Measurements from ENCODE around the gene BMP10. TPM values are rescaled to one million over a fixed set of nuclear protein-coding genes. Genes with fewer than 3 reads are reported as not detected.

BMP10 gene
- total RNA-seq, 1 experiment from 2014 or later: not detected

- no peaks in the 10 kb centered on the region for H3K9me2 ChIP-seq (replicated peaks; ENCODE audit: low read length)
- no peak overlapping the region for H3K4me3 ChIP-seq (ENCODE audit: low read length)
- CTCF ChIA-PET: no interaction called here
- DNase-seq (no peak), ATAC-seq (no peak)
- no peaks in the 10 kb centered on the region for H3K4me1 ChIP-seq (ENCODE audit: insufficient read depth, low read length)
- H4K20me1 ChIP-seq (ENCODE audit: low read length): no peaks in the 10 kb centered on the region
- H3K9me3 ChIP-seq (ENCODE audit: low read length): no peaks in the 10 kb centered on the region
- no peaks in the 10 kb centered on the region for H3F3A ChIP-seq (ENCODE audit: low read length, unreplicated experiment)
- no peak overlapping the region for H3K9ac ChIP-seq (ENCODE audit: low read length)
- POLR2A ChIA-PET (ENCODE audit: unreplicated experiment): no interaction called here
- intact Hi-C loops (cut with micrococcal nuclease): no loop called here
- TF ChIP-seq EZH2phosphoT487 (IDR thresholded peaks at IDR 0.05; ENCODE audit: borderline replicate concordance, low read length): no peak
- H3K36me3 ChIP-seq (ENCODE audit: low read depth, low read length): no peaks in the 10 kb centered on the region
- H3K4me2 ChIP-seq (ENCODE audit: low read length): no peak overlapping the region
- peaks cover 42% of the 10 kb centered on the region for H3K27me3 ChIP-seq (ENCODE audit: low read length)
- H3K27ac ChIP-seq (ENCODE audit: low read length): no peak overlapping the region
- BruUV-seq (replicated peaks): no TSS peak
- no peaks in the 10 kb centered on the region for H3K79me2 ChIP-seq (ENCODE audit: low read length)
- no peak overlapping the region for H2AFZ ChIP-seq (ENCODE audit: low read length)
Measured at GRCh38 chr2:68845043-68845442, 26.2 kb downstream of the BMP10 start.

- Histone ChIP-seq H4K20me1 (ENCODE audit: low read length) (no peaks in the 10 kb centered on the region), H2AFZ (ENCODE audit: low read length) (no peak overlapping the region), H3F3A (ENCODE audit: low read length, unreplicated experiment) (no peaks in the 10 kb centered on the region), H3K27ac (ENCODE audit: low read length) (no peak overlapping the region), H3K36me3 (ENCODE audit: low read depth, low read length) (no peaks in the 10 kb centered on the region), H3K4me2 (ENCODE audit: low read length) (no peak overlapping the region), H3K9ac (ENCODE audit: low read length) (no peak overlapping the region), H3K27me3 (ENCODE audit: low read length) (peaks cover 18% of the 10 kb centered on the region), H3K4me3 (ENCODE audit: low read length) (no peak overlapping the region), H3K9me3 (ENCODE audit: low read length) (no peaks in the 10 kb centered on the region), H3K4me1 (ENCODE audit: insufficient read depth, low read length) (no peaks in the 10 kb centered on the region), H3K9me2 (replicated peaks; ENCODE audit: low read length) (no peaks in the 10 kb centered on the region), H3K79me2 (ENCODE audit: low read length) (no peaks in the 10 kb centered on the region)
- no peak for ATAC-seq
- BruUV-seq (replicated peaks): no TSS peak
- ChIA-PET POLR2A (ENCODE audit: unreplicated experiment) (no interaction called here), CTCF (interaction anchor here (0.5 to 1.5 kb wide), 3 partner anchors 9 to 88 kb away, joined by 3 to 5 read pairs (median 4); no protein-coding TSS in a partner anchor)
- intact Hi-C loops (cut with micrococcal nuclease): loop anchor here (5.0 kb wide), 3 partner anchors 87 to 338 kb away; no protein-coding TSS in a partner anchor
- DNase-seq: peak; percentile 58
- TF ChIP-seq CTCF (conservative IDR thresholded peaks at IDR 0.05; ENCODE audit: low read depth, low read length): peak; percentile 80
- no peak for TF ChIP-seq EZH2phosphoT487 (IDR thresholded peaks at IDR 0.05; ENCODE audit: borderline replicate concordance, low read length)
- TF ChIP-seq EZH2 (IDR thresholded peaks at IDR 0.05; ENCODE audit: low read length, unreplicated experiment): no peak
Measured at GRCh38 chr2:68839260-68839833, 31.9 kb downstream of the BMP10 start.

DNA sequence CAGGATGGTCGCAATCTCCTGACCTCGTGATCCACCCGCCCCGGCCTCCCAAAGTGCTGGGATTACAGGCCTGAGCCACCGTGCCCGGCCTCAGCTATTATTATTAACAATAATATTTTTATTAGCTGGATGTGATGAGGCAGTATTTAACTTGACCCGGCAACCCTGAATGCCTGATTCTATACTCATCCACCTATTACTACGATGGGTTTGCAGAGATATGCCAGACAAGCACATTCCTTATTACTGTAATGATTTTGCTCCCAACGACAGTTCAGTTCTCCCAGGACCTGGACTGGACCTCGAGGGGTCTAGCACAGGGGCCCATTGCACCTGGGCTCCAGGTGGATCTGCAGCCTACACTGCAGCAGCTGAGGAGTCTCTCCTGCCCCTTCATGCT is 32.6 kb downstream of the BMP10 start:
- Histone ChIP-seq H4K20me1 (ENCODE audit: low read length) (no peaks in the 10 kb centered on the region), H3K9me3 (ENCODE audit: low read length) (no peaks in the 10 kb centered on the region), H3F3A (ENCODE audit: low read length, unreplicated experiment) (no peaks in the 10 kb centered on the region), H3K27me3 (ENCODE audit: low read length) (peaks cover 11% of the 10 kb centered on the region), H3K4me2 (ENCODE audit: low read length) (no peak overlapping the region), H3K79me2 (ENCODE audit: low read length) (no peaks in the 10 kb centered on the region), H3K9ac (ENCODE audit: low read length) (no peak overlapping the region), H3K4me1 (ENCODE audit: insufficient read depth, low read length) (no peaks in the 10 kb centered on the region), H3K27ac (ENCODE audit: low read length) (no peak overlapping the region), H2AFZ (ENCODE audit: low read length) (no peak overlapping the region), H3K4me3 (ENCODE audit: low read length) (no peak overlapping the region), H3K9me2 (replicated peaks; ENCODE audit: low read length) (no peaks in the 10 kb centered on the region), H3K36me3 (ENCODE audit: low read depth, low read length) (no peaks in the 10 kb centered on the region)
- no TSS peak for BruUV-seq (replicated peaks)
- no peak for TF ChIP-seq EZH2phosphoT487 (IDR thresholded peaks at IDR 0.05; ENCODE audit: borderline replicate concordance, low read length)
- TF ChIP-seq CTCF (conservative IDR thresholded peaks at IDR 0.05; ENCODE audit: low read depth, low read length): no peak
- no peak for TF ChIP-seq EZH2 (IDR thresholded peaks at IDR 0.05; ENCODE audit: low read length, unreplicated experiment)
- POLR2A ChIA-PET (ENCODE audit: unreplicated experiment): no interaction called here
- ATAC-seq (no peak), DNase-seq (no peak)
- CTCF ChIA-PET: interaction anchor here (0.5 to 1.5 kb wide), 3 partner anchors 8 to 87 kb away, joined by 3 to 5 read pairs (median 4); no protein-coding TSS in a partner anchor
- intact Hi-C loops (cut with micrococcal nuclease): loop anchor here (5.0 kb wide), 3 partner anchors 86 to 339 kb away; no protein-coding TSS in a partner anchor

Data from PC-3 (cell line).